HPDE6-E6E7 (cell line): ENCODE measurements around the gene CREG1.
A peak's percentile ranks its signal among the peaks of the same experiment; 100 is the strongest.
"Not testable (repeated sequence)": the region's sequence is repeated elsewhere in the genome, so short reads cannot be mapped to it uniquely, and the experiment has no call there.

ENCODE experiments used
- DNase-seq: peaks from one replicate; pipeline ENCODE4 v3.0.0; 2011; ENCODE audit warnings: missing footprints; ENCODE audit errors: extremely low spot score

The CREG1 gene

DNA sequence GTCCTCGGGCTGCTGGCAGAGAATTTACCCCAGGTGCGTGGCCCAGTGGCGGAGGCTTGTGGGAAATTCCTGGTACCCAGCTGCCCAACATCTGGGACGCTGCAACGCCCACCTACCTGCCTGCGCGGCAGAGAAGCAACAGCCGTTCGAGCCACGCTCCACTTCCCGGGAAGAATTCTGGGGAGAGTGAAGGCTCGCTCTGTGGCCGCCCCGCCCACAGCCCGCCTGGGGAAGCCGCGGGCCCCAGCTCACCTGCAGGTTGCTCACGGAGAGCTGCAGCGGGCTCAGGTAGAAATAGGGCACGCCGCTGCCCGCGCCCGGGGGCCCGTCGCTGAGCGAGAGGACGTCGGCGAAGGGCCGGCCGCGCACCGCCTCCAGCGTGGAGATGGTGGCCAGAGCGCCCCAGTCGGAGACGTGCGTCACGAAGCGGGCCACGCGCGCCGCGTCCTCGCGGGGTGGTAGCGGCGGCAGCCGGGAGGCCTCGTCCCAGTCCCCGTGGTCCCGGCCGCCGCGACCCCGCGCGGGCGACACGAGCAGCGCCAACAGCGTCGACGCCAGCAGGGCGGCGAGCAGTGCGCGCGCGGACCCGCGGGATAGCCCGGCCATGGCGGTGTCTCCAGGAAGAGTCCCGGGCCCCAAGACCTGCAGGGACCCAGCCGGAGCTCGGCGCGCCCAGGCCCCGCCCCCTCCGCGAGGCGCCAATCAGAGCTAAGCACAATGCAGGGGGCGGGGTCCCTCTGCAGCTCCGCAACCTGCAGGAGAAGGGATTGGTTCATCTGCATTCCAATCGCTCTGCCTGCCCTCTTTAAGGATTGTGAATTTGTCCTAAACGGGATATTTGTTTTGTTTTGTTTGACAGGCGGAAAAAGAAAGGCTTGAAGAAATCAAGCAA lies at the start of gene CREG1:
TSS of gene CREG1 (minus strand) at position 627 of the 892 bp plus-strand sequence.
- peak; percentile 97 for DNase-seq

DNA sequence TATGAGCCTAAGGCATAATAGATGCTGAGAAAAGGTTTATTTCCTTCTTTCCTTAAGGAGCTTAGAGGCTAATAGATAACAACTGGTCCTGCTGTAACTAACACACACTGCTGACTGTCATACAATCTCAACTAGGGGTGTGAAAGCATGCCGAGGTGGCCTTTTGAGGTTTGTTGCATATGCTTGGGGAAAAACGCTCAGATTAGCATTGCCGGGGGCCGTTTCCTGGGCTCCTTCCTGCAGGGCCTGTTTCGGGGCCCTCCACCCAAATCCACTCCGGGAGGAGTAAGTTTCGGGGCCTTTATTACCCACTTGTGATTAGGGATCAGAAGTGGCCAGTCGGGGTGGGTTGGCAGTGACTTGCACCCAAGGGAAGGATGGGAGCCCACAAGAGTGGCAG lies 49.3 kb upstream of the CREG1 start:
- no peak for DNase-seq

DNA sequence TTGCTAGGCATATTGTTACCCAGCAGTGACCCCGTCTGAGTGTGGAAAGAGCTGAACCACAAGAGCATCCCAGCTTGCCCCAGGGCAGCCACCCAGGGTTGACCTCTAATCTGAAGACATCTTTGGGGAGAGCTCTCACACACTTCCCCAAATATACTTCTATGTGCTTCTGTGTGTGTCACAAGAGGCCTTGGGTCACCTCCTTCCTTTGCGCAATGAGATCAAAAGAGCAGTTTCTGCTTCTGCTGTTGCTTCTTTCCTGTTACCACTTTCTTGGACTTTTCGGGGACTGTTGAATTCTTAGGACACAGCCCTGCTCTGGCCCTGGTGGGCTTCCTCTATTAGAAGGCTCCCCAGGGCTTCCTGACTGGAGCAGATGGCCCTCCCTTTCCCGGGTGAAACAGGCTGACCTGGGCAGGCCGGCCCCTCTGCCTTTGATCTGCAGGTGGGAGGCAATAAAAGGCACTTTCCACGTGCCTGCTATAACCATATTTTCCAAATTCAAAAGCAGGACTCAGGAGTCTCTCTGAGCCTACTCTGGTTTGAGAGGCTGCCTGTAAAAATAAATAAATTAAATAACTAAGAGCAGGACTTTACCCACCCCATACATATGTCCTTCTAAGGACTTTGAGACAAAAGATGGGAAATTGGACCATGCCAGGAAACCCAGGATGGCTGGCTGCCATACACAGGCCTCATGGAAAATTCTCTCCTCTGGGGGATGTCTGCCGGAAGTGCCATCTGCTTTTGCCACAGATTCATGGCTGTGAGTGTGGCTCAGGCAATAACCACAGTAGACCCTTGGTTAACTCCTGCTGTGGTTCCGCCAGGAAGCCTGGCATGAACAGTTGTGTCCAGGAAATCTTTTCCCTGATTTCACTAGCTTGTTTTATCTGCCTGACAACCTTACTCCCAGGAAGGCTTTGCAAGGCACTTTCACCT lies 48.2 kb upstream of the CREG1 start:
- DNase-seq: no peak

DNA sequence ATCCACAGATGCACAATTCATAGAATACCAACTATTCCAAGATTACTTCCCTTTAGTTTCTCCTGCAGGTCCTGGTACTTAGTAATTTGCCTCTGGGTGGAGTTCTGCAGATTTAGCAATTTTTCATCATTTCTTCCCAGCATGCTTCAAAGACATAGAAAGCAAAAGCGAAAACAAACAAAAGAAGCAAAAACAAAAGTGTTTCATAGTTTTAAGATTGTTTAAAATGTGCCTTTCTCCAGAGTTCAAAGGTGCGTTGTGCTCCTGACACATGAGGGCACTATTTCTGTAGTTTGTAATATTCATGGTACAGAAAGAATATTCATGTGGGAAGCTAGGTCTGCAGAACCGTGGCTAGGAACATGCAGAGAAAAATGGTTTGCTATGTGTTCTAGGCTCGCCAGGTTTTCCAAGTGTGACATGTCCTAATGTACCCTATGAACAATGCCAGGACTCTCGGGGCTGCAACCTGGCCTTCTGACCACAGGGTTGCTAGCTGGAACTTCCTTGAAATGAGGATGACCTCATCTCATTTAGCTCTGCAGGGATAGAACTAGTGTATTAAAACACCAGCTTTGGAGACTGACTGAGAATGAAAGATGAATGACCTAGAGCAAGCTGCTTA lies 46.5 kb upstream of the CREG1 start:
- DNase-seq: no peak

DNA sequence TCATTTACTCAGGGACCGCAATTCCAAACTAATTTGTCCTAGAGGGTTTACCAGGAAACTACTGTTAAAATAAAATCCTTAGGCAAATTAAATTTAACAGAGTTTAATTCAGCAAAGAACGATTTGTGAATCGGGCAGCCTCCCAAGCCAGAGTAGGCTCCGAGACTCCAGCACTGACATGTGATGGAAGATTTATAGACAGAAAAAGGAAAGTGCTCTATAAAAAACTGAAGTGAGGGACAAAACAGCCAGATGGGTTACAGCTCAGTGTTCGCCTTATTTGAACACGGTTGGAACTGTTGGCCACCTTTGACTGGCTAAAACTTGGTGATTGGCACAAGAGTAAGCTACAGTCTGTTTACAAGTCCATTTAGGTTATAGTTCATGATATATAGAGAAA lies 41.3 kb upstream of the CREG1 start:
- DNase-seq: no peak

DNA sequence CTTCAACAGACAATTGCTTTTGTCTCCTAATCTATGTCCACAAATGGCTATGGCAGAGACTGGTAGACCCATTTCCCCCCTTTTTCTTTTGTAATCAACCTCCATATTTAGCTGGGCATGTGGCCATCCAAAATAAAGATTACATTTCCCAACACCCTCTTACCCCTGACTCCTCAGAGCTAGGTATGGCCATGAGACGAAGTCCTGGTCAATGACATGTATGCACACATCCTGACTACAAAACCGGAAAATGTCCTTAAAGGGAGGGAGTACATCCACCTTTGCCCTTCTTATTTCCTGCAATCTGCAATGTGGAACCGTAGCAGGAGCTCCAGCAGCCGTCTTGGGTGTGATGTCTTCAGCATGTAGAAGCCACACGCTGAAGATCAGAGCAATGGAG lies 40.3 kb upstream of the CREG1 start:
- DNase-seq: no peak

DNA sequence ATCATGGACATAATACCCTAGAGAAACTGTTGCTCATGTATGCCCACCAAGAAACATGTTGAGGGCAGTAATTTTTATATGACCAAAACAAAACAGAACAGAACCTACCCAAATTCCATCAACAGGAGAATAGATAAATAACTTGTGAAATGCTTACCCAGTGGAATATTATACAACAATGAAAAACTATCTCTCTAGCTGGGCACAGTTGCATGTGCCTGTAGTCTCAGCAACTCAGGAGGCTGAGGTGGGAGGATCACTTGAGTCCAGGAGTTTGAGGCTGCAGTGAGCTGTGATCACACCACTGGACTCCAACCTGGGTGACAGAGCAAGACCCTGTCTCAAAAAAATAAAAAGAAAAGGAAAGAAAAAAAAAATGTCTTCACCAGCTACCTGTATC lies 38.9 kb upstream of the CREG1 start:
- DNase-seq: no peak

DNA sequence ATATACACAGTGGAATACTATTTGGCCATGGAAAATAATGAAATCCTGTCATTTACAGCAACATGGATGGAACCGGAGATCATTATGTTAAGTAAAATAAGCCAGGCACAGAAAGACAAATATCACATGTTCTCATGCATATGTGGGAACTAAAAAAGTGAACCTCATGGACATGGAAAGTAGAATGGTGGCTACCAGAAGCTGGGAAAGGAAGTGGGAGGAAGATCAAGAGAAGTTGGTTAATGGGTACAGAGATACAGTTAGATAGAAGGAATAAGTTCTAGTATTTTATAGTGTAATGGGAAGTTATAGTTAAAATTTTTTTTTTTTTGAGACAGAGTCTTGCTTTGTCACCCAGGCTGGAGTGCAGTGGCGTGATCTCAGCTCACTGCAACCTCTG lies 34.8 kb upstream of the CREG1 start:
- no peak for DNase-seq

DNA sequence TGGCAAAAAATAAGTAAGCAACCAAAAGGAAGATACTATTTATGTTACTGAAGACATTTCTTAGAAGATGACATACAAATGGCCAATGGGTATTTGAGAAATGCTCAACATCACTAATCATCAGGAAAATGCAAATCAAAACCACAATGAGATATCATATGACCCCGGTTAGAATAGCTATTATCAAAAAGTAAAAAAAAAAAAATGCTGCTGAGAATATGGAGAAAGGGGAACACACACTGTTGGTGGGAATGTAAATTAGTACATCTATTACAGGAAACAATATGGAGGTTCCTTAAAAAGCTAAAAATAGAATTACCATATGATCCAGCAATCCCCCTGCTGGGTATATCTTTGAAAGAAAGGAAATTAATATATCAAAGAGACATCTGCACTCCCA lies 34.3 kb upstream of the CREG1 start:
- no peak for DNase-seq

DNA sequence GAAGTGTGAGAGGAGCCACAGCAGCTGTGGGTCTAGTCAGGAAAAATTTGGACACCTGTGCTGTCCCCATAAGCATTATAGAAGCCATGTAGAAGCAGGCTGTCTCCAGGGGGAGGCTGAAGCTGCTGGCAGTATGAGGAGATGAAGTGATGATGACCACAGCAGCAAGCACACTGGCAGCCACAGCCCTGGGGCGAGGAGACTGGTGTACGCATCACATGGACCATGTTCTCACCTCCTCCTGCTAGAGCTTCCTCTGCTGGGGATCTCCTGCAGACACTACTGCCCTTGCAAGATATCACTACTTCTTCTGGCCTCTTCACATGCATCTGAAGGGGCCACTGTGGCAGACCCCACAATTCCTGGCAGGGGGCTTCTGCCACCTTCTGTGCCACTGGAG lies 33.8 kb upstream of the CREG1 start:
- DNase-seq: no peak

DNA sequence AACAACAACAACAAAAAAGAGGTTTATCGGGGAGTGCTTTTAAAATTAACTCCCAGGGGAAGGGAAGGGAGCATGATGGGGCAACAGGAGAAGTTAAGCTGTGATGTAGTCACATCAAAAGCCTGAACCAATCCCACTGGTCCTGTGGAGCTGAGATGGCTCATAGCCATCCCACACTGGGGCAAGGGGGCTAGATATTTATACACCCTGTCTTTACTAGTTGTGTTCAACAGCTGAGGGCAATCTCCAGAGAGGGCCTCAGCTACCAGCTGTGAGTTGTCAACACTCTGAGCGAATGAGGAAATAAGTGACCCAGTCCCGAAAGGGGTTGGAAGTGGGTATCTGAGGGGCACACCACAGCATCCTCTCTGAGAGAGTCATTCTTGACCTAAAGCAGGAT lies 31.0 kb upstream of the CREG1 start:
- DNase-seq: no peak

DNA sequence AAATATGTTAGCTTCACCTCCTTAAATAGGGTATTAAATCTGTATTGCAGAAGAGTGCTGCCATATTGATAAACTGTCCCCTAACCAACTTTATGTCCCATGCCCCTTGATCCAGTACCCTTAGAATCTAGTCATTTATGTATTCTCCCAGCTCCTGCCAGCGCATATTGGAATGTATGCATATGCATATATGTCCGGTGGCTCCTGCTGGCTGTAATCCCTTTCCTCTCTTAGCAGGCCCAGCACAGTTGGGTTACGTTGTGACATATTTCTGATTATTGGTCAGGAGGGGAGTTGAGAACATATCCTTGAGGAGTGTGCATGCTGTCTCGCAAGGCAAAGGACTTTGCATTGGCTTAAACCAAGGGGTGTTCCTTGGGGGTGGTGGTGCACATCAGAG lies 29.2 kb upstream of the CREG1 start:
- no peak for DNase-seq

DNA sequence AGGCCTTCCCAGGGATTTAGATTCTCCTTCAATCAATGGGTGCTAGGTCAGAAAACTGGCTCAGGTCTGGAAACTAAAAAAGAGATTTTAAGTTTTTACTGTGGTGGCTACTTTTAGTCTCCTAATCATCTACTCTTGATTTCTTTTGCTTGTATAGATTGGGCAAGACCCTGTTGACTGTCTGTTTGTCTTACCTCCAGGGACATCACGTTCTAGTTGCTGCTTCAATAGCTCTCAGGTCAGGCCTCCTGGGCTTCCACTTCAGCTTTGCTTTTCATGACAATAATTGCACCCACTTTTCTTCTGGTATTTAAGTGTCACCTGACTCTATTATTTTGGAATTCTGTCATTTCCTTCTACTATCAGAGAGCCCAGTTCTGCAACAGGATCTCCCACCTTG lies 28.5 kb upstream of the CREG1 start:
- no peak for DNase-seq

DNA sequence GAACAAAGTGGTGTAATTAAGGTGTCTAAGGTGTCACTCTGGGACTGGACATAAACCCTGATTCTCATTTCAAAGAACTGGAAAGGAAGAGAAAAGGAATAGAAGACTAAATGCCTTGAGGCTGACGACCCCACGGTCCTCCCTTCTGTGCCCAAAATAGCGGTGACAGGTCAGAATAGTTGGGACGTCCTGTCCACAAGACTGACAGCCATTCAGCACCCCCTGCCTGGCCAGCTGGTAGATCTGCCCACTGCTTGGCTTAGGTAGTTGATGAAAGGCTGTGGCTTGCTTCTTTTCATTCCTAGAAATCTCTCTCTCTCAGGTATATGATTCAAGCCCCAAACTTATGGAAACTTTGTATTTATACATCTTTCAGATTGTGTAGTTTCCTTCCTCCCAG lies 26.4 kb upstream of the CREG1 start:
- DNase-seq: no peak

DNA sequence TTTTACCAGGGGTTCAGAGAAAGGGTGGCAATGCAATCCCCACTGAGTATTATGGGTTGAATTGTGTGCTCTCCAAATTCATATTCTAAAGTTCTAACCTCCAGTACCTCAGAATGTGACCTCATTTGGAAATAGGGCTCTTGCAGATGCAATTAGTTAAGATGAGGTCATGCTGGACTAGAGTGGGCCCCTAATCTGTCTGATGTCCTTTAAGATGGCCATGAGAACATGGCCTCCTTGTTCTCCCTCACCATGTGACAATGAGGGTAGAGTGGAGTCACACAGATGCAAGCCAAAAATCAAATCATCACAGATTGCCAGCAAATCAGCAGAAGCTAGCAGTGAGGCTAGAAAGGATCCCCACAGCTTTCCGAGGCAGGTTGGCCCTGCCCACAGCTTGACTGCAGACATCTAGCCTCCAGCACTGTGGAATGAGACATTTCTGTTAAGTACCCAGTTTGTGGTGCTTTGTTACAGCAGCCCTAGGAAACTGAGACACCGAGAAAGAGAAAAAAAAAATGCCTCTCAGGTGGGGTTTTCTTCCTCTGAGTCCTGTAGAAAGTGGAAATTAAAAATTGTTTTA lies 25.5 kb upstream of the CREG1 start:
- no peak for DNase-seq

DNA sequence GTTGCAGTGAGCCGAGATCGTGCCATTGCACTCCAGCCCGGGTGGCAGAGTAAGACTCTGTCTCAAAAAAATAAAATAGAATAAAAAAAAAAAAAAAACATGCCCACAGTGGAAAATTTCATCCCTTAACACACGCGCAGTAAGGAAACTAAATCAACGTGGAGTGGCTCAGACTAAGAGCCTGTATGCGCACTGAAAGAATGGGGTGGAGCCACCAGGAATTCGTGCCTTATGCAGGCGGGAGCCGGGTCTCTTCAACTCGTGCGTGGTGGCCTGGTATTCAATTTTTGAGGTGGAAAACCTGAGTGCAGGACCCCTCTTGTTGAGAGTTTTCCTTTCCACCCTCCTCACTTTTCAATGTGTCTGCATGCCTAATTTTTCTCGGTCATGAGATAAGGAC lies 22.1 kb upstream of the CREG1 start:
- DNase-seq: no peak

DNA sequence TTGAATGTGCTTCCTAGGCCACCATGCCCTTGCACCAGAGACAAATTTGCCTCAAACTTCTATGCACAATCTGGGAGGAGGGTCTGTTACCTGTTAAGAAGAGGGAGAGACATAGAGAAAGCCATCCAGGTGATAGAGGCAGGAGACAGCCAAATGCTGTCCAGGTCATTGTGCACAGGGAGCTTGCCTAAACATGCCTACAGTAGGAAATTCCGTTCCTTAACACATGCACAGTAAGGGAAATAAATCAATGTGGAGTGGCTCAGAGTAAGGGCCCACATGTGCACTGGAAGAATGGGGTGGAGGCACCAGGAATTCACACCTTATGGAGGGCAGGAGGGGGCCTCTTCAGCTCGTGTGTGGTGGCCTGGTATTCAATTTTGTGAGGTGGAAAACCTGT lies 19.5 kb upstream of the CREG1 start:
- no peak for DNase-seq

DNA sequence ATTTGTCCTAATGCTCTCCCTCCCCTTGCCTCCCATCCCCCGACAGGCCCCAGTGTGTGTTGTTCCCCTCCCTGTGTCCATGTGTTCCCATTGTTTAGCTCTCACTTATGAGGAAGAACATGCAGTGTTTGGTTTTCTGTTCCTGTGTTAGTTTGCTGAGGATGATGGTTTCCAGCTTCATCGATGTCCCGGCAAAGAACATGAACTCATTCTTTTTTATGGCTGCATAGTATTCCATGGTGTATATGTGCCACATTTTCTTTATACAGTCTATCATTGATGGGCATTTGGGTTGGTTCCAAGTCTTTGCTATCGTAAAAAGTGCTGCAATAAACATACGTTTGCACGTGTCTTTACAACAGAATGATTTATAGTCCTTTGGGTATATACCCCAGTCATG lies 17.1 kb upstream of the CREG1 start:
- not testable (repeated sequence) for DNase-seq

DNA sequence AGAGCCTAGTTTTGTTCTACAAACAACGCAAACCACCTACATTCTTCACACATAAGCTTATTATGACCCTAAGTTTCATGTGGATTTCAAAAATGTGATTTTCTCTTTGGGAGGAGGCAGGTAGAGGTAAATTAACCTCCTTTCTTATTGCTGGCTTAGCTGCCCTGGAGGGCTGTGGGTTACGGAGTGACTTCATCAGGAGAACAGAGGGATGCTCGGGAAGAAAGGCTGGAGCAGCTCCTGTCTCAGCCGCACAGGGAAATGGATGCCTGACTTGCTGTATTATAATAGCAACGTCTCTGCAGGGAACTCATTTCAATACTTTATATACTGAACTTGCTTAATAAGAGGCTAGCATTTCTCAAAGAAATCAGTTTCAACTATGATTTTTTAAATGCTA lies 14.1 kb upstream of the CREG1 start:
- DNase-seq: no peak

DNA sequence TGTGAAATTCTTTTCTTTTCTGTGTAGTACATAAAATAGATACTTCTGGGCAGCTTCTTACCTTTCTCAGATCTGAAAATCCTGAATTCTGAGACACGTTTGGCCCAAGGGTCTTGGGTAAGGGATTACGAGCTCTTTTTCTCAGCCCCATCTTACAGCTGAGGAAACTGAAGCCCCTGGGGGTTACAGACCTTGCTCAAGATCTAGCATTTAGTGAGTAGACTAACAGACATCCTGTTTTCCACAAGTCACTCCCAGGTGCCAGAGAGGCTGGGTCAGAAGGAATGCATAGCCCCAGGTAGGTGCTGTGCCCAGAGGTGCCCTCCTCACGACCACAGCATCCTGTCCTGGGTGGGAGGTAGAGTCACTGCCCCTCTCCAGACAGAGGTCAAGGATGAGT lies 13.2 kb upstream of the CREG1 start:
- no peak for DNase-seq

DNA sequence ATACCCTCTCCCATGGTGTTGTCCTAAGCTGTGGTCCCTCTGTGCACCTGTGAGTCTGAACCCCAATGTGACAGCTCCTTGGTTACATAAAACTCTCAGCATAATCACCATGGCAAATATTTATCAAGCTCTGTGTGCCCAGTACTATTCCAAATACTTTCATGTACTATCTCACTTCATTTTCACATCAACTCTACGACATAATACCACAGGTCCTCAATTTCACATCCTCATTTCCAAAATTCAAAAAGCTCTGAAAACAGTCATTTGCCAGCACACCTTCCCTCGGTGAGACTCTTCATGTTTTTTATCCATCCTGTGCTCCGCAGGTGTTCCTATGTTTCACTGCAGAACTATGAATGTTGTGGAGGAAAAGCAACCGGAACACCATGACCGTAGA lies 12.4 kb upstream of the CREG1 start:
- no peak for DNase-seq
